ENCODE measurements around the gene CNGB1. TPM values are rescaled to one million over a fixed set of nuclear protein-coding genes. Genes with fewer than 3 reads are reported as not detected.

The CNGB1 gene
- total and polyA plus RNA-seq, 2 of the 13 experiments (the other 11 are each of a cell fraction or from before 2014, with no cell fraction given) = 0.02 to 0.15 TPM

DNA sequence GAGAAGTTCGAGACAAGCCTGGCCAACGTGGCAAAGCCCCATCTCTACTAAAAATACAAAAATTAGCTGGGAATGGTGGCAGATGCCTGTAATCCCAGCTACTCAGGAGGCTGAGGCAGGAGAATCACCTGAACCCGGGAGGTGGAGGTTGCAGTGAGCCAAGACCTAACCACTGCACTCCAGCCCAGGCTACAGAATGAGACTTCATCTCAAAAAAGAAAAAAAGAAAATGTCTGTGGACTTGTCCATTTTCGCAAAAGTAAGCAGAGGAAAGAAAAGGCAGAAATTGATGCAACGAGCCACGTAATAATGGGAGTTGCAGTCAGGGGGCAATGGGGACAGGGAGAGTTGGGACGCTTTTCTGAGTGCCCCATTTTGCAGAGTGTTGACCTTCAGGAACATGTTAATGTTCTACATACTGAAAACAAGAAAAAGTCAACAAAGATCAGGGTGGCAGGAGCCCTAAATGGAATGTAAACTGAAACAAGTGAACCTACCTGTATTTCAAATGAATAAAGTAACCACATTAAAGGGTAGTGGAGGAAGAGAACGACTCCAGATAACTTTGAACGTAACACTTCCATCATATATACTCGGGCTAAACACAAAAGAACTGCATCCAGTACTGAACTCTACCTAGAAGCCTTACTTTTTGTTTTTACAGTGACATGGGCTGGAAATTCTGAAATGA, 76.4 kb downstream of the CNGB1 start (continued):
- TF ChIP-seq, protein P1, sequence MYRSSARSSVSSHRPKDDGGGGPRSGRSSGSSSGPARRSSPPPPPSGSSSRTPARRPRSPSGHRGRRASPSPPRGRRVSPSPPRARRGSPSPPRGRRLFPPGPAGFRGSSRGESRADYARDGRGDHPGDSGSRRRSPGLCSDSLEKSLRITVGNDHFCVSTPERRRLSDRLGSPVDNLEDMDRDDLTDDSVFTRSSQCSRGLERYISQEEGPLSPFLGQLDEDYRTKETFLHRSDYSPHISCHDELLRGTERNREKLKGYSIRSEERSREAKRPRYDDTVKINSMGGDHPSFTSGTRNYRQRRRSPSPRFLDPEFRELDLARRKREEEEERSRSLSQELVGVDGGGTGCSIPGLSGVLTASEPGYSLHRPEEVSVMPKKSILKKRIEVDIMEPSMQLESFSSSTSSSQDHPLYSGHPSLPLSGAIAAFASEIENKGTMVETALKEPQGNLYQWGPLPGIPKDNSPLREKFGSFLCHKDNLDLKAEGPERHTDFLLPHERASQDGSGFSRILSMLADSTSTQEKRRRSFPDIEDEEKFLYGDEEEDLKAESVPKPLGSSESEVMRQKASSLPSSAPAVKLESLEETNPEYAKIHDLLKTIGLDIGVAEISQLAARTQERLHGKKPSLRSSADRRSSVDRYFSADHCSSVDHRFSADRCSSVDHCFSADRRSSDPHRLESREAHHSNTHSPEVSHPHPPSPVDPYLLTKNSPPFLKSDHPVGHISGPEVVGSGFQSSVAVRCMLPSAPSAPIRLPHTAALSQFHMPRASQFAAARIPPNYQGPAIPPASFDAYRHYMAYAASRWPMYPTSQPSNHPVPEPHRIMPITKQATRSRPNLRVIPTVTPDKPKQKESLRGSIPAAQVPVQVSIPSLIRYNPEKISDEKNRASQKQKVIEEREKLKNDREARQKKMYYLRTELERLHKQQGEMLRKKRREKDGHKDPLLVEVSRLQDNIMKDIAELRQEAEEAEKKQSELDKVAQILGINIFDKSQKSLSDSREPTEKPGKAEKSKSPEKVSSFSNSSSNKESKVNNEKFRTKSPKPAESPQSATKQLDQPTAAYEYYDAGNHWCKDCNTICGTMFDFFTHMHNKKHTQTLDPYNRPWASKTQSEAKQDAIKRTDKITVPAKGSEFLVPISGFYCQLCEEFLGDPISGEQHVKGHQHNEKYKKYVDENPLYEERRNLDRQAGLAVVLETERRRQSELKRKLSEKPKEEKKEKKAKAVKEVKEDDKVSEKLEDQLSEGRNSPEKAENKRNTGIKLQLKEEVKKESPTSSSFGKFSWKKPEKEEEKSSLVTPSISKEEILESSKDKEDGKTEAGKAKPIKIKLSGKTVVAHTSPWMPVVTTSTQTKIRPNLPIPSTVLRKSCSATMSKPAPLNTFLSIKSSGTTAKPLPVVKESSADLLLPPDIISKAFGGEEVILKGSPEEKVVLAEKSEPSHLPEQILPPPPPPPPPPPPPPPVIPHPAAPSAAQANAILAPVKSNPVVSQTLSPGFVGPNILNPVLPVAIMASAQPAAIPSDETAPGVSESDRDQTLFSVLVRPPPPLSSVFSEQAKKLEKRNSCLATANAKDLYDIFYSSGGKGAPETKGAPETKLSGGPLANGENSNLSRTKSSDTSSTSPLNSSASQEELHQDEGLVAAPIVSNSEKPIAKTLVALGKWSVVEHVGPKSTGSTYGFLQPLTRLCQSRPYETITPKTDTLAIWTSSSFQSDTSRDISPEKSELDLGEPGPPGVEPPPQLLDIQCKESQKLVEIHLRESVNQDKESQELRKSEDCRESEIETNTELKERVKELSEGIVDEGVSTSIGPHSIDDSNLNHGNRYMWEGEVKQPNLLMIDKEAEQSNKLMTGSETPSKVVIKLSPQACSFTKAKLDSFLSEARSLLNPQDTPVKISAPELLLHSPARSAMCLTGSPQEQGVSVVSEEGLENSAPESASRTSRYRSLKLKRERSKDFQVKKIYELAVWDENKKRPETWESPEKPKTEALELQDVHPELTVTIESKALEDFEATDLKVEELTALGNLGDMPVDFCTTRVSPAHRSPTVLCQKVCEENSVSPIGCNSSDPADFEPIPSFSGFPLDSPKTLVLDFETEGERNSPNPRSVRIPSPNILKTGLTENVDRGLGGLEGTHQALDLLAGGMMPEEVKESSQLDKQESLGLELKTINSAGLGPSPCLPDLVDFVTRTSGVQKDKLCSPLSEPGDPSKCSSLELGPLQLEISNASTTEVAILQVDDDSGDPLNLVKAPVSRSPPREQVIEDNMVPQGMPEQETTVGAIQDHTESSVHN (CRISPR knock-in tag; IDR thresholded peaks at IDR 0.05) = 0 out of 2 replicates have a peak, but pooled peaks have one; percentile 31
- TF ChIP-seq TSC22D2 (CRISPR knock-in tag; IDR thresholded peaks at IDR 0.05; ENCODE audit: borderline replicate concordance) (no peak), ZNF296 (CRISPR knock-in tag; conservative IDR thresholded peaks at IDR 0.05) (no peak), SUZ12 (IDR thresholded peaks at IDR 0.05; ENCODE audit: low read depth, low read length) (no peak), ATF1 (CRISPR knock-in tag; IDR thresholded peaks at IDR 0.05) (peak; percentile 73), MTA3 (CRISPR knock-in tag; IDR thresholded peaks at IDR 0.05) (no peak), GATAD2A (CRISPR knock-in tag; IDR thresholded peaks at IDR 0.05) (peak; percentile 95), ATAD3A (CRISPR knock-in tag; IDR thresholded peaks at IDR 0.05) (no peak), ASH2L (IDR thresholded peaks at IDR 0.05; ENCODE audit: insufficient read length, low read depth, low read length) (peak; percentile 96), ZFP36L1 (CRISPR knock-in tag; IDR thresholded peaks at IDR 0.05) (peak; percentile 86), ZNF138 (CRISPR knock-in tag; IDR thresholded peaks at IDR 0.05; ENCODE audit: low read depth) (no peak), MIXL1 (CRISPR knock-in tag; IDR thresholded peaks at IDR 0.05) (peak; percentile 99), WIZ (CRISPR knock-in tag; IDR thresholded peaks at IDR 0.05) (no peak), FOXA1 (IDR thresholded peaks at IDR 0.05) (peak; percentile 97), FOXA1 (CRISPR knock-in tag; IDR thresholded peaks at IDR 0.05) (peak; percentile 98), ZNF557 (CRISPR knock-in tag; IDR thresholded peaks at IDR 0.05) (0 out of 2 replicates have a peak, but pooled peaks have one; percentile 57)
- TF ChIP-seq, protein P2, sequence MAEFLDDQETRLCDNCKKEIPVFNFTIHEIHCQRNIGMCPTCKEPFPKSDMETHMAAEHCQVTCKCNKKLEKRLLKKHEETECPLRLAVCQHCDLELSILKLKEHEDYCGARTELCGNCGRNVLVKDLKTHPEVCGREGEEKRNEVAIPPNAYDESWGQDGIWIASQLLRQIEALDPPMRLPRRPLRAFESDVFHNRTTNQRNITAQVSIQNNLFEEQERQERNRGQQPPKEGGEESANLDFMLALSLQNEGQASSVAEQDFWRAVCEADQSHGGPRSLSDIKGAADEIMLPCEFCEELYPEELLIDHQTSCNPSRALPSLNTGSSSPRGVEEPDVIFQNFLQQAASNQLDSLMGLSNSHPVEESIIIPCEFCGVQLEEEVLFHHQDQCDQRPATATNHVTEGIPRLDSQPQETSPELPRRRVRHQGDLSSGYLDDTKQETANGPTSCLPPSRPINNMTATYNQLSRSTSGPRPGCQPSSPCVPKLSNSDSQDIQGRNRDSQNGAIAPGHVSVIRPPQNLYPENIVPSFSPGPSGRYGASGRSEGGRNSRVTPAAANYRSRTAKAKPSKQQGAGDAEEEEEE (CRISPR knock-in tag; IDR thresholded peaks at IDR 0.05; ENCODE audit: borderline replicate concordance) = no peak
- TF ChIP-seq, protein P3, sequence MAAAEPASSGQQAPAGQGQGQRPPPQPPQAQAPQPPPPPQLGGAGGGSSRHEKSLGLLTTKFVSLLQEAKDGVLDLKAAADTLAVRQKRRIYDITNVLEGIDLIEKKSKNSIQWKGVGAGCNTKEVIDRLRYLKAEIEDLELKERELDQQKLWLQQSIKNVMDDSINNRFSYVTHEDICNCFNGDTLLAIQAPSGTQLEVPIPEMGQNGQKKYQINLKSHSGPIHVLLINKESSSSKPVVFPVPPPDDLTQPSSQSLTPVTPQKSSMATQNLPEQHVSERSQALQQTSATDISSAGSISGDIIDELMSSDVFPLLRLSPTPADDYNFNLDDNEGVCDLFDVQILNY (CRISPR knock-in tag; conservative IDR thresholded peaks at IDR 0.05) = no peak
- TF ChIP-seq, protein P4, sequence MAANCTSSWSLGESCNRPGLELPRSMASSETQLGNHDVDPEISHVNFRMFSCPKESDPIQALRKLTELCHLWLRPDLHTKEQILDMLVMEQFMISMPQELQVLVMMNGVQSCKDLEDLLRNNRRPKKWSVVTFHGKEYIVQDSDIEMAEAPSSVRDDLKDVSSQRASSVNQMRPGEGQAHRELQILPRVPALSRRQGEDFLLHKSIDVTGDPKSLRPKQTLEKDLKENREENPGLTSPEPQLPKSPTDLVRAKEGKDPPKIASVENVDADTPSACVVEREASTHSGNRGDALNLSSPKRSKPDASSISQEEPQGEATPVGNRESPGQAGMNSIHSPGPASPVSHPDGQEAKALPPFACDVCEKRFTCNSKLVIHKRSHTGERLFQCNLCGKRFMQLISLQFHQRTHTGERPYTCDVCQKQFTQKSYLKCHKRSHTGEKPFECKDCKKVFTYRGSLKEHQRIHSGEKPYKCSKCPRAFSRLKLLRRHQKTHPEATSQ (CRISPR knock-in tag; IDR thresholded peaks at IDR 0.05; ENCODE audit: borderline replicate concordance) = peak; percentile 73; the same call in 1 of the 2 replicates

Data from HepG2 (cell line).